ENCODE data around the gene RAD51B.

The RAD51B gene

DNA sequence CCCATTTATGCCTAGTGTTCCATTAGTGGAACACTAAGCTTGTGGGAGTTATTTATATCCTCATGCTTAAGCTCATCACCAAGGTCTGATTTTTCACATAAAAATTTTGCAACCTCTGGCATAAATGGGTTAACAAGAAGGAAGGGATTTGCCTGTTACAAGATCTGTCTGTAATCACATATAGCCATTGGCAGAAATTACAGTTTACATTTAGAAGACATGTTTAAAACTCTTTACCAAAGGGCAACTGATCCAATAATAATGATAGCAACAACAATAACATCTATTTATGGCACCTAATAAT is 550.4 kb downstream of the RAD51B start:
- H3K27me3 ChIP-seq (replicated peaks; ENCODE audit: insufficient read depth, low read length), result no peaks in the 10 kb centered on the region
- no peak overlapping the region for H2AFZ ChIP-seq (ENCODE audit: low read length)
- H3K4me3 ChIP-seq (ENCODE audit: low read length), result no peak overlapping the region
- no peak overlapping the region for H3K27ac ChIP-seq (ENCODE audit: low read length)
- H3K36me3 ChIP-seq (replicated peaks; ENCODE audit: insufficient read depth, low read length), result no peaks in the 10 kb centered on the region
- H3K79me2 ChIP-seq (ENCODE audit: low read length), result no peaks in the 10 kb centered on the region
- TF ChIP-seq, protein P1, sequence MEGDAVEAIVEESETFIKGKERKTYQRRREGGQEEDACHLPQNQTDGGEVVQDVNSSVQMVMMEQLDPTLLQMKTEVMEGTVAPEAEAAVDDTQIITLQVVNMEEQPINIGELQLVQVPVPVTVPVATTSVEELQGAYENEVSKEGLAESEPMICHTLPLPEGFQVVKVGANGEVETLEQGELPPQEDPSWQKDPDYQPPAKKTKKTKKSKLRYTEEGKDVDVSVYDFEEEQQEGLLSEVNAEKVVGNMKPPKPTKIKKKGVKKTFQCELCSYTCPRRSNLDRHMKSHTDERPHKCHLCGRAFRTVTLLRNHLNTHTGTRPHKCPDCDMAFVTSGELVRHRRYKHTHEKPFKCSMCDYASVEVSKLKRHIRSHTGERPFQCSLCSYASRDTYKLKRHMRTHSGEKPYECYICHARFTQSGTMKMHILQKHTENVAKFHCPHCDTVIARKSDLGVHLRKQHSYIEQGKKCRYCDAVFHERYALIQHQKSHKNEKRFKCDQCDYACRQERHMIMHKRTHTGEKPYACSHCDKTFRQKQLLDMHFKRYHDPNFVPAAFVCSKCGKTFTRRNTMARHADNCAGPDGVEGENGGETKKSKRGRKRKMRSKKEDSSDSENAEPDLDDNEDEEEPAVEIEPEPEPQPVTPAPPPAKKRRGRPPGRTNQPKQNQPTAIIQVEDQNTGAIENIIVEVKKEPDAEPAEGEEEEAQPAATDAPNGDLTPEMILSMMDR (IDR thresholded peaks at IDR 0.05; ENCODE audit: low read length), result no peak
- TF ChIP-seq EZH2 (optimal IDR thresholded peaks at IDR 0.05; ENCODE audit: low read depth, low read length) (no peak), EZH2phosphoT487 (IDR thresholded peaks at IDR 0.05; ENCODE audit: low read length) (no peak)
- H3F3A ChIP-seq (ENCODE audit: insufficient read depth, low read length), result no peaks in the 10 kb centered on the region
- H3K9ac ChIP-seq (ENCODE audit: low read length), result no peak overlapping the region
- no peaks in the 10 kb centered on the region for H3K4me1 ChIP-seq (ENCODE audit: low read length)
- DNase-seq, result no peak
- H3K9me3 ChIP-seq (replicated peaks; ENCODE audit: insufficient read depth, low read length), result no peaks in the 10 kb centered on the region
- H4K20me1 ChIP-seq (ENCODE audit: insufficient read depth, low read length), result no peaks in the 10 kb centered on the region
- no peaks in the 10 kb centered on the region for H3K9me2 ChIP-seq (replicated peaks; ENCODE audit: insufficient read depth, low read length)
- no peak overlapping the region for H3K4me2 ChIP-seq (ENCODE audit: low read depth, low read length)

DNA sequence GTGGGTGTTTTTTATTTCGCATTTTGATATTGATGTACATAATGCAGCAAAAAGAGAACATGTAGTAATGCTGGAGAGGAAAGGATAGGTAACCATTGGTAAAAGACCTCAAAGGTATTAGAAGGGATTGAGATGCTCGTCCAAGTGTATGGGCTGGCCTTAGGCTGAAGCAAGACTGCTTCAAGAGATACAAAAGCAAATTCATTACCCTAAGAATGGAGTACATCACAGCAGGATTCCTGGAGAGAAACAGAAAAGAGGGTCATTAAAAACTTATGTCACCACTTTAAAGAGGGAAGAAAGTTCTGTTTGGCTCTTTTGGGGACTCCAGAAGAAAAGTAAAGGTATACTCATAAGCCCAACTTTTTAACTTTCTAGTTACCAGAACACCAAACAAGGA is 552.8 kb downstream of the RAD51B start:
- H3K36me3 ChIP-seq (replicated peaks; ENCODE audit: insufficient read depth, low read length), result no peaks in the 10 kb centered on the region
- no peak for DNase-seq
- H3K9me2 ChIP-seq (replicated peaks; ENCODE audit: insufficient read depth, low read length), result no peaks in the 10 kb centered on the region
- no peaks in the 10 kb centered on the region for H3K79me2 ChIP-seq (ENCODE audit: low read length)
- H3K4me1 ChIP-seq (ENCODE audit: low read length), result no peaks in the 10 kb centered on the region
- H3K4me3 ChIP-seq (ENCODE audit: low read length), result no peak overlapping the region
- no peaks in the 10 kb centered on the region for H3F3A ChIP-seq (ENCODE audit: insufficient read depth, low read length)
- H2AFZ ChIP-seq (ENCODE audit: low read length), result no peak overlapping the region
- no peaks in the 10 kb centered on the region for H4K20me1 ChIP-seq (ENCODE audit: insufficient read depth, low read length)
- no peak overlapping the region for H3K9ac ChIP-seq (ENCODE audit: low read length)
- no peak overlapping the region for H3K27ac ChIP-seq (ENCODE audit: low read length)
- no peaks in the 10 kb centered on the region for H3K9me3 ChIP-seq (replicated peaks; ENCODE audit: insufficient read depth, low read length)
- no peak for TF ChIP-seq EZH2 (optimal IDR thresholded peaks at IDR 0.05; ENCODE audit: low read depth, low read length)
- no peak for TF ChIP-seq EZH2phosphoT487 (IDR thresholded peaks at IDR 0.05; ENCODE audit: low read length)
- TF ChIP-seq, protein P1 (IDR thresholded peaks at IDR 0.05; ENCODE audit: low read length), result no peak
- H3K27me3 ChIP-seq (replicated peaks; ENCODE audit: insufficient read depth, low read length), result no peaks in the 10 kb centered on the region
- no peak overlapping the region for H3K4me2 ChIP-seq (ENCODE audit: low read depth, low read length)

DNA sequence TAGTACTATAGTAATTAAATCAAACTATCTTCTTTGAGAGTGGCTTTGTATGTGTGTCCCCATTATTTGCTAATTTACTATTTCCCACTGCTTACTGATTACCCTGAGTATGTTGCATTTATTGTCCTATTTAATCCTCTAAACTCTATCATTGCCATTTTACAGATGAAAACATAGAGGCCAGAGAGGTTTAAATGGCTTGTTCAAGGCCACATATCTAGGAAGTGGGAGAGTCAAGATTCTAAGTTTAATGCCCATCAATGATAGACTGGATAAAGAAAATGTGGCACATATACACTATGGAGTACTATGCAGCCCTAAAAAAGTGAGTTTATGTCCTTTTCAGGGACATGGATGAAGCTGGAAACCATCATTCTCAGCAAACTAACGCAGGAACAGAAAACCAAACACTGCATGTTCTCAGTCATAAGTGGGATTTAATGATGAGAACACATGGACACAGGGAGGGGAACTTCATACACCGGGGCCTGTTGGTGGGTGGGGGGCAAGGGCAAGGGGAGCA is 553.6 kb downstream of the RAD51B start:
- H4K20me1 ChIP-seq (ENCODE audit: insufficient read depth, low read length), result no peaks in the 10 kb centered on the region
- no peak for TF ChIP-seq EZH2phosphoT487 (IDR thresholded peaks at IDR 0.05; ENCODE audit: low read length)
- no peak for TF ChIP-seq EZH2 (optimal IDR thresholded peaks at IDR 0.05; ENCODE audit: low read depth, low read length)
- TF ChIP-seq, protein P1 (IDR thresholded peaks at IDR 0.05; ENCODE audit: low read length), result no peak
- DNase-seq, result no peak
- no peaks in the 10 kb centered on the region for H3K79me2 ChIP-seq (ENCODE audit: low read length)
- H3K4me1 ChIP-seq (ENCODE audit: low read length), result no peaks in the 10 kb centered on the region
- H3K9me3 ChIP-seq (replicated peaks; ENCODE audit: insufficient read depth, low read length), result no peaks in the 10 kb centered on the region
- H3K4me3 ChIP-seq (ENCODE audit: low read length), result no peak overlapping the region
- H3F3A ChIP-seq (ENCODE audit: insufficient read depth, low read length), result no peaks in the 10 kb centered on the region
- H3K9me2 ChIP-seq (replicated peaks; ENCODE audit: insufficient read depth, low read length), result no peaks in the 10 kb centered on the region
- H3K27ac ChIP-seq (ENCODE audit: low read length), result no peak overlapping the region
- no peaks in the 10 kb centered on the region for H3K36me3 ChIP-seq (replicated peaks; ENCODE audit: insufficient read depth, low read length)
- H3K9ac ChIP-seq (ENCODE audit: low read length), result no peak overlapping the region
- no peaks in the 10 kb centered on the region for H3K27me3 ChIP-seq (replicated peaks; ENCODE audit: insufficient read depth, low read length)
- H2AFZ ChIP-seq (ENCODE audit: low read length), result no peak overlapping the region
- no peak overlapping the region for H3K4me2 ChIP-seq (ENCODE audit: low read depth, low read length)
